HS-5 (cell line): Measurements from ENCODE around the gene PLCD1.
"Not testable (repeated sequence)": the region's sequence is repeated elsewhere in the genome, so short reads cannot be mapped to it uniquely, and the experiment has no call there.

Source experiments
- DNase-seq: peaks from one replicate; pipeline ENCODE4 v3.0.0-alpha.2; 2012; ENCODE audit warnings: low read depth

The PLCD1 gene

GRCh38 chr3:38000242-38000916 is 29.1 kb downstream of the PLCD1 start:
- DNase-seq = no peak

- DNase-seq = no peak
These were observed 29.6 kb downstream of the PLCD1 start for GRCh38 chr3:37999836-38000235.

GRCh38 chr3:37997791-37998370 is 31.6 kb downstream of the PLCD1 start:
- DNase-seq = no peak

- no peak for DNase-seq
These were observed 32.1 kb downstream of the PLCD1 start for GRCh38 chr3:37997342-37997741.

- peak; percentile 60 for DNase-seq
These were observed 32.6 kb downstream of the PLCD1 start for GRCh38 chr3:37996785-37997301.

GRCh38 chr3:37995652-37996641 is 33.5 kb downstream of the PLCD1 start:
- no peak for DNase-seq

GRCh38 chr3:37994639-37994972 is 34.8 kb downstream of the PLCD1 start:
- no peak for DNase-seq

GRCh38 chr3:37993820-37994638 is 35.4 kb downstream of the PLCD1 start:
- peak; percentile 29 for DNase-seq

GRCh38 chr3:37993460-37993819 is 36.0 kb downstream of the PLCD1 start:
- no peak for DNase-seq

GRCh38 chr3:37993067-37993455 is 36.4 kb downstream of the PLCD1 start:
- DNase-seq = no peak

GRCh38 chr3:37992271-37993066 is 37.0 kb downstream of the PLCD1 start:
- no peak for DNase-seq

GRCh38 chr3:37991823-37992222 is 37.6 kb downstream of the PLCD1 start:
- DNase-seq = no peak

GRCh38 chr3:37991109-37991508 is 38.3 kb downstream of the PLCD1 start:
- no peak for DNase-seq

GRCh38 chr3:37990527-37990926 is 38.9 kb downstream of the PLCD1 start, which contains the start of gene VILL:
VILL (plus strand) TSS chr3:37990786; CDS start chr3:37993673, 2,887 bp downstream.
- DNase-seq = no peak

- DNase-seq = no peak
These were observed 39.5 kb downstream of the PLCD1 start for GRCh38 chr3:37989821-37990480.

- DNase-seq = no peak
These were observed 40.4 kb downstream of the PLCD1 start for GRCh38 chr3:37988931-37989525.

- DNase-seq = not testable (repeated sequence)
These were observed 41.1 kb downstream of the PLCD1 start for GRCh38 chr3:37988376-37988775.

- no peak for DNase-seq
These were observed 41.7 kb downstream of the PLCD1 start for GRCh38 chr3:37987751-37988179.

- no peak for DNase-seq
These were observed 42.1 kb downstream of the PLCD1 start for GRCh38 chr3:37987315-37987697.
